OCI-LY1 (cell line): ENCODE data around the gene CDKAL1.

Source experiments
- CTCF ChIP-seq: fragments of 200-600 bp; sonication (generic), shearing (Covaris generic); IDR thresholded peaks from 2 replicates; pipeline ENCODE4 v1.5.1; 2017; ENCODE audit warnings: mild to moderate bottlenecking, antibody characterized with exemption, low read length, moderate library complexity, mixed read lengths
- EZH2 ChIP-seq: fragments of 200-600 bp; sonication (generic), shearing (Covaris generic); IDR thresholded peaks from 2 replicates; pipeline ENCODE4 v1.8.0; 2017; ENCODE audit warnings: borderline replicate concordance, mixed run types, mild to moderate bottlenecking, antibody characterized with exemption, low read length, moderate library complexity, mixed read lengths

GRCh38 chr6:21095462-21095861 lies 561.2 kb downstream of the CDKAL1 start:
- no peak for TF ChIP-seq CTCF
- no peak for TF ChIP-seq EZH2
